A549 (cell line): ENCODE measurements around the gene AKIP1. TPM values are rescaled to one million over a fixed set of nuclear protein-coding genes. Genes with fewer than 3 reads are reported as not detected.

Experiments used
- ATAC-seq, 2 experiments: fragments of 200-7000 bp in 1 of 2; fragments of >200 bp in 1 of 2; cut with Nextera tagmentation in 1 of 2; cut with Tn5 transposase in 1 of 2; 3 replicates each; pipeline versions ENCODE4 v1.8.0 to v1.9.1; 2018 to 2020; ENCODE audit warnings: mild to moderate bottlenecking in 1 of 2, moderate library complexity in 1 of 2
- CTCF ChIA-PET: fragments of 300-600 bp; sonication (Branson Sonifier 250); formaldehyde crosslinking; extraction: SDS; loops from one replicate; lab custom pipeline; 2021; ENCODE audit warnings: antibody characterized with exemption, inconsistent platforms; lab: Yijun Ruan, JAX
- POLR2A ChIA-PET: fragments of 350-600 bp; formaldehyde crosslinking; extraction: SDS; loops from one replicate; lab custom pipeline; 2021; ENCODE audit warnings: antibody characterized with exemption, inconsistent platforms; lab: Yijun Ruan, JAX
- DNase-seq, 2 experiments: peaks; one replicate each; pipeline versions ENCODE4 v3.0.0 to v3.0.0-alpha.2; 2011 to 2016; ENCODE audit warnings: low read depth in 1 of 2, low spot score in 1 of 2
- FAIRE-seq: peaks from 2 replicates; lab custom pipeline; 2011; peaks lifted over from hg19 to GRCh38; lab: Jason Lieb, UNC
- H3K27ac ChIP-seq, 2 experiments: fragments of >200 bp; sonication (Bioruptor Twin); formaldehyde crosslinking; 3 replicates each; pipeline ENCODE4 v1.5.1; 2016 to 2017
- H3K4me1 ChIP-seq: fragments of >200 bp; sonication (Bioruptor Twin); formaldehyde crosslinking; 3 replicates; pipeline ENCODE4 v1.6.1; 2016
- H3K4me2 ChIP-seq: fragments of >200 bp; sonication (Bioruptor Twin); formaldehyde crosslinking; 3 replicates; pipeline ENCODE4 v1.6.1; 2016
- H3K4me3 ChIP-seq: fragments of >200 bp; sonication (Bioruptor Twin); formaldehyde crosslinking; 3 replicates; pipeline ENCODE4 v1.5.1; 2016
- H3K9me3 ChIP-seq: fragments of >200 bp; sonication (Bioruptor Twin); formaldehyde crosslinking; 3 replicates; pipeline ENCODE4 v1.6.1; 2016
- CBX2 ChIP-seq: fragments of 200-600 bp; sonication (generic); IDR thresholded peaks from 2 replicates; pipeline ENCODE4 v1.6.1; 2016; ENCODE audit warnings: low read depth, mild to moderate bottlenecking, borderline replicate concordance
- CEBPB ChIP-seq, 2 experiments: fragments of >200 bp in 1 of 2; sonication (Bioruptor Twin) in 1 of 2; formaldehyde crosslinking in 1 of 2; IDR thresholded peaks; 2 replicates each; pipeline ENCODE4 v1.6.1; 2012 to 2016
- EHMT2 ChIP-seq: fragments of 200-600 bp; sonication (generic); IDR thresholded peaks from 2 replicates; pipeline ENCODE4 v1.6.1; 2016; ENCODE audit warnings: antibody characterized with exemption, low read depth, mild to moderate bottlenecking, moderate library complexity
- FOSL2 ChIP-seq, 2 experiments: fragments of 450-650 bp in 1 of 2; fragments of >200 bp in 1 of 2; sonication (Bioruptor Twin) in 1 of 2; formaldehyde crosslinking; IDR thresholded peaks; 2 replicates each; pipeline versions ENCODE4 v1.5.0 to v1.6.1; 2016 to 2020; ENCODE audit warnings: mild to moderate bottlenecking in 1 of 2, moderate library complexity in 1 of 2
- HOXA7 ChIP-seq: fragments of 250-450 bp; sonication (Bioruptor Pico); IDR thresholded peaks from 2 replicates; pipeline ENCODE4 v1.5.0; 2020; ENCODE audit warnings: mild to moderate bottlenecking, moderate library complexity
- JUN ChIP-seq, 2 experiments: fragments of >200 bp; sonication (Bioruptor Twin); formaldehyde crosslinking; IDR thresholded peaks; 2 replicates in 1 of 2; 3 replicates in 1 of 2; pipeline ENCODE4 v1.6.1; 2016 to 2017
- MAFK ChIP-seq: fragments of 450-650 bp; IDR thresholded peaks from 2 replicates; pipeline ENCODE4 v1.6.1; 2014; ENCODE audit not compliant: partially characterized antibody
- RAD21 ChIP-seq, 2 experiments: fragments of >200 bp in 1 of 2; sonication (Bioruptor Twin) in 1 of 2; formaldehyde crosslinking in 1 of 2; IDR thresholded peaks in 1 of 2; conservative IDR thresholded peaks in 1 of 2; 2 replicates in 1 of 2; 3 replicates in 1 of 2; pipeline ENCODE4 v1.6.1; 2012 to 2018; ENCODE audit warnings: inconsistent platforms in 1 of 2
- RARB ChIP-seq: fragments of 250-450 bp; sonication (Bioruptor Pico); IDR thresholded peaks from 2 replicates; pipeline ENCODE4 v1.8.0; 2021; ENCODE audit warnings: mild to moderate bottlenecking, moderate library complexity
- RNF2 ChIP-seq: fragments of 200-600 bp; sonication (generic); IDR thresholded peaks from 2 replicates; pipeline ENCODE4 v1.6.1; 2016; ENCODE audit warnings: low read depth, mild to moderate bottlenecking, antibody characterized with exemption, moderate library complexity, borderline replicate concordance
- ZNF302 ChIP-seq: fragments of 250-450 bp; sonication (Bioruptor Pico); IDR thresholded peaks from 2 replicates; pipeline ENCODE4 v1.9.0; 2021; ENCODE audit warnings: inconsistent platforms, mild to moderate bottlenecking, moderate library complexity
- WGBS: methylation state at CpG from one replicate; pipeline ENCODE4 v1.1.6; 2017; ENCODE audit errors: missing lambda C conversion rate; 5-methylcytosine and 5-hydroxymethylcytosine counted together
- polyA plus RNA-seq, 4 experiments: library from polyadenylated mRNA; depleted of rRNA in 3 of 4; stranded (reverse); fragments of >200 nt; fragmentation: RNase III in 1 of 4; extraction: RNeasy Plus Mini Kit Qiagen cat#74134 plus additional on column Dnase treatment in 1 of 4; gene quantifications; 2 replicates in 3 of 4; 3 replicates in 1 of 4; pipeline ENCODE4 v1.2.3, GENCODE V29; 2011 to 2017
- small RNA-seq, 6 experiments: library from RNA; depleted of rRNA; stranded (forward); fragments of <200 nt; gene quantifications; one replicate each; pipeline ENCODE3, GENCODE V24; 2012
- TF ChIP-seq, protein P1 (sequence below): fragments of 450-650 bp; IDR thresholded peaks from 2 replicates; pipeline ENCODE4 v1.6.1; 2014; ENCODE audit warnings: antibody characterized with exemption

Gene AKIP1
- polyA plus RNA-seq, 2 of the 4 experiments (the other 2 are of a cell fraction) = 57.7 to 66.7 TPM

DNA sequence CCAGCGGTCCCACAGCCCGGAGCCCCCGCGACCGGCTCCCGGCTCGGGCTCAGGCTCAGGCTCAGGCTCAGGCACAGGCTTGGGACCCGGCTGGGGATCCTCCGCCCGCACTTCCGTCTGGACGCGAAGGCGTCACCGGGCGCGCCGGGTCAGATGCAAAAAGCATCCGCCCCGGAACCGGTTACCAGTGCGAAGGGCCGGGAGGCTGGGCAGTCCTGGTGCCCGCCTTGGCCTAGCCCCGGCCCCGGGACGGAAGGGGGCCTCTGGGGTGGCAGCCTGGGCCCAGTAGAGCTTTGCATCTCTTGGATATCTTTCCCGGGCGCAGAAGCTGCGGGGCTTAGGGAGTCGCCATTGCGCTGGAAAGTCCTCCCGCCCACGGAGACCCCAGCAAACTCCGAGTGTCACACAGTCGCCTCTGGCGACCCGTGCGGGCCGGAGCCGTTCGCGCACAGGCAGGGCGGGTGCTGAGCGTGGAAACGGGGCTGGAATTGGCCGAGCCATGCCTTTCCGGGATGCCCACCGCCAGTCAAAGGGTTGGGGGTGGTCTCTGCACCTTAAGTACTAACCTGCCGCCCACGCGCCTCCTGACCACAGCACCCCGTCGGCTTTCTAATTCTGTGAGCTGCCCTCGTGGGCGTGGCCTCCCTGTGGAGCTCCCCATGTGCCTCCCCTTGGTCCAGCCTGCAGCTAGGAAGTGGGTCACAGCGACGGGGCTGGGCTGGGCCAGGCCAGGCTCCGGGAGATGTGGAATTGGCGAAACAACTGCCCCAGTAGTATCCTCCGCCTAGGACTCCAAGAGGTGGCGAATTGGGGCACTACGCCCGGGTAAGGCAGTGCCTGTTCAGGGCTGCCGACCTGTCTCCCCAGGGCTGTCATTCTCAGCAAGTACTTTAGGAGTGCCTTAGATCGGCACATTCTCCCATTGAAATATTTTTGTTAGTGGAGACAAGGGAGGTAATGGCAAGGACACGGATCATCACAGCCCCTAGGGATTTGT is 53.6 kb downstream of the AKIP1 start, which contains the start of gene TMEM9B (continued):
- TF ChIP-seq HOXA7 (CRISPR knock-in tag) (0 out of 2 replicates have a peak, but pooled peaks have one; percentile 32), ZNF302 (CRISPR knock-in tag) (no peak)

DNA sequence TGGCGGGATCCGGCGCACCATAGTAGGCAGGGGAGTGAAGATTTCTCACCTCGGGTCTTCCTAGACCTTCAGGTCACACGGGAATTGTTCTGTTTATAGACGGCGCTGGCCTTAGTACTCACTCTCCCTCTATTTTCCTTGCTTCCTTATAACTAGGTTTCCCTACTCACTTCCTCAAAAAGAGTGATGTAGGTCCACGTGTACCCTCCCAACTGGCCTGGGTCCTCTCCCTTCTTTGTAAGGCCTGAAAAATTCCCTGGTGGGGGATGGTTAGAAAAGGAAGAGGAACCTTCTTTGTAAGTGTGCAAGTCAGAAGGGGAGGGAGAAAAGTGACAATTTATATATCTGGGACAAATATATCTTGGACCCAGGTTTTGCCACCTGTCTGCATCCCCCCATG is 56.2 kb downstream of the AKIP1 start:
- DNase-seq = no peak
- POLR2A ChIA-PET = no interaction called here
- peaks cover 20% of the 10 kb centered on the region for H3K4me1 ChIP-seq
- no peak for ATAC-seq
- no peaks in the 10 kb centered on the region for H3K9me3 ChIP-seq
- no peak for TF ChIP-seq JUN (IDR thresholded peaks at IDR 0.05)
- no peak for TF ChIP-seq RNF2
- no peak for TF ChIP-seq FOSL2 (IDR thresholded peaks at IDR 0.05)
- TF ChIP-seq FOSL2 (CRISPR knock-in tag; IDR thresholded peaks at IDR 0.05) = no peak
- TF ChIP-seq CEBPB (IDR thresholded peaks at IDR 0.05) = no peak
- TF ChIP-seq, protein P1, sequence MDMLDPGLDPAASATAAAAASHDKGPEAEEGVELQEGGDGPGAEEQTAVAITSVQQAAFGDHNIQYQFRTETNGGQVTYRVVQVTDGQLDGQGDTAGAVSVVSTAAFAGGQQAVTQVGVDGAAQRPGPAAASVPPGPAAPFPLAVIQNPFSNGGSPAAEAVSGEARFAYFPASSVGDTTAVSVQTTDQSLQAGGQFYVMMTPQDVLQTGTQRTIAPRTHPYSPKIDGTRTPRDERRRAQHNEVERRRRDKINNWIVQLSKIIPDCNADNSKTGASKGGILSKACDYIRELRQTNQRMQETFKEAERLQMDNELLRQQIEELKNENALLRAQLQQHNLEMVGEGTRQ = no peak
- no peak for TF ChIP-seq EHMT2
- TF ChIP-seq MAFK = no peak
- no peak for TF ChIP-seq RARB (CRISPR knock-in tag)
- no peak for TF ChIP-seq RAD21 (conservative IDR thresholded peaks at IDR 0.05 in 1 of 2, IDR thresholded peaks at IDR 0.05 in 1 of 2)
- no peak for TF ChIP-seq CBX2
- TF ChIP-seq, all 56 proteins: peak for 0
- no peak overlapping the region for H3K4me2 ChIP-seq
- FAIRE-seq = no peak
- H3K4me3 ChIP-seq = no peak overlapping the region
- whole genome bisulfite sequencing = 92% methylated on average over 8 of the region's 8 CpGs
- CTCF ChIA-PET = no interaction called here
- H3K27ac ChIP-seq = no peak overlapping the region

Small RNAs within 50 kb of the gene (small RNA-seq; reads per million reads assigned to genes)
- 0 reads per million in 6 experiments for gene RF00019

Other genes with a start within 250 kb of the AKIP1 start
- 7.7 and 9.8 TPM in 2 replicates for gene TRIM66, start 228.5 kb upstream of the AKIP1 start, polyA plus RNA-seq (2011; rRNA removed)
- gene TRIM66, start 228.5 kb upstream of the AKIP1 start, polyA plus RNA-seq (2017; fragmentation: RNase III; extraction: RNeasy Plus Mini Kit Qiagen cat#74134 plus additional on column Dnase treatment) = 2.5 to 3.3 TPM (median 3.0 TPM) in 3 replicates
- gene RPL27A, start 228.4 kb upstream of the AKIP1 start, polyA plus RNA-seq (2011; rRNA removed) = 798 and 804 TPM in 2 replicates
- gene RPL27A, start 228.4 kb upstream of the AKIP1 start, polyA plus RNA-seq (2017; fragmentation: RNase III; extraction: RNeasy Plus Mini Kit Qiagen cat#74134 plus additional on column Dnase treatment) = 3,543 to 3,937 TPM (median 3,631 TPM) in 3 replicates
- not detected in 2 replicates for gene C11orf16, start 21.8 kb downstream of the AKIP1 start, polyA plus RNA-seq (2011; rRNA removed)
- not detected in 3 replicates for gene C11orf16, start 21.8 kb downstream of the AKIP1 start, polyA plus RNA-seq (2017; fragmentation: RNase III; extraction: RNeasy Plus Mini Kit Qiagen cat#74134 plus additional on column Dnase treatment)
- gene ASCL3, start 31.8 kb downstream of the AKIP1 start, polyA plus RNA-seq (2011; rRNA removed) = not detected in 2 replicates
- not detected in 3 replicates for gene ASCL3, start 31.8 kb downstream of the AKIP1 start, polyA plus RNA-seq (2017; fragmentation: RNase III; extraction: RNeasy Plus Mini Kit Qiagen cat#74134 plus additional on column Dnase treatment)
- gene TMEM9B, start 53.3 kb downstream of the AKIP1 start, polyA plus RNA-seq (2011; rRNA removed) = 43.4 and 47.3 TPM in 2 replicates
- gene TMEM9B, start 53.3 kb downstream of the AKIP1 start, polyA plus RNA-seq (2017; fragmentation: RNase III; extraction: RNeasy Plus Mini Kit Qiagen cat#74134 plus additional on column Dnase treatment) = 34.6 to 37.1 TPM (median 35.1 TPM) in 3 replicates
- gene NRIP3, start 92.8 kb downstream of the AKIP1 start, polyA plus RNA-seq (2011; rRNA removed) = 1.0 and 1.4 TPM in 2 replicates
- gene NRIP3, start 92.8 kb downstream of the AKIP1 start, polyA plus RNA-seq (2017; fragmentation: RNase III; extraction: RNeasy Plus Mini Kit Qiagen cat#74134 plus additional on column Dnase treatment) = 0.49 to 0.96 TPM (median 0.57 TPM) in 3 replicates
- 0.63 and 1.4 TPM in 2 replicates for gene SCUBE2, start 180.4 kb downstream of the AKIP1 start, polyA plus RNA-seq (2011; rRNA removed)
- 0.21 to 0.49 TPM (median 0.45 TPM) in 3 replicates for gene SCUBE2, start 180.4 kb downstream of the AKIP1 start, polyA plus RNA-seq (2017; fragmentation: RNase III; extraction: RNeasy Plus Mini Kit Qiagen cat#74134 plus additional on column Dnase treatment)